ENCODE results near the gene PHYH.
"Not testable (repeated sequence)": the region's sequence is repeated elsewhere in the genome, so short reads cannot be mapped to it uniquely, and the experiment has no call there.

Gene PHYH

DNA sequence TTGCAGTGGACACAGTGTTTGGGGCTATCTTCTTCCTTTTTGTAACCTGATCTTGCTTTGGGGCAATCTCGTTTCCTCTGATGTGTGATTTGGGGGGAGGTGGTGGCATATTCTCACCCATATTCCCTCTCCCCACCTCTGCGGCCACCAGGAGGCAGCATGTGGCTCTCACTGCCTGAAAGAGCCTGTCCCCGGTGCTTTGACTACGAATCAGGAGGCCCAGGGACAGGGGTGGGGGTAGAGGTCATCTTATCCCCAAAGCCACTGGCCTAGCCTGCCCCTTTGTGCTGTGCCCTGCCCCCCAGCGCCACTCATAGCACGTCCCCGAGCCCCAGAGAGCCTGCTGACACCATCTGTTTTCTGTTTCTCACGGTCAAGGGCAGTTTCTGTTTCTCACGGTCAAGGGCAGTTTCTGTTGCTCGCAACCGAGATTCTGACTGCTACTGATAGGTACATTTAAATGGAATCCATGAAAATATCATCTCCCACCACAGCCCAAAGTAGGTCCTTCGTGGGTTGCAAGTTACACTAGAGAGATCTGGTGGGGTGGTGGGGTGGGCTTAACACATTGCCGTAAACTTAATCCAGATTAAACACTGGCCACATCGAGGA, 28.2 kb downstream of the PHYH start:
- no peak for DNase-seq (ENCODE audit: low read depth in 2 of 2)

GRCh38 chr10:13270877-13271551, 28.9 kb downstream of the PHYH start:
- DNase-seq (ENCODE audit: low read depth in 2 of 2): no peak

DNA sequence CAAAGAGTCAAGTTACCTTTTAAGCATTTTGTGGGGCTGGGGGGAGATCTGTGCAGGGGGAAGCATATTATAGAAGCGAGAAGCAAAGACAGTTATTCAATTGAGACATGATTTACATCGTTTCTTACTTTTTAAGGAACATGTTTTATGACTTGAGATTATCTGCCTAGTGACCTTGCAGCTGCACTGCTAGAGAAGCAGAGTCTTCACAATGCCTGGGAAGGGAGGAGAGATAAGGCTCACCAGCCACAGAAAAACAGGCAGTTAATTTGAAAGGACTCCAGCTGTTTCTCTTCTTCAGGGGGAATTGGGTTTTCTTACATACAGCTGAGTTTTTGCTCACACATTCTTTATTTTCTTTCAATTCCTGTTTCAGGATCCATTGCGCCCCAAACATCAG, 31.0 kb downstream of the PHYH start:
- no peak for DNase-seq (ENCODE audit: low read depth in 2 of 2)

GRCh38 chr10:13268310-13268709, 31.6 kb downstream of the PHYH start:
- no peak for DNase-seq (ENCODE audit: low read depth in 2 of 2)

DNA sequence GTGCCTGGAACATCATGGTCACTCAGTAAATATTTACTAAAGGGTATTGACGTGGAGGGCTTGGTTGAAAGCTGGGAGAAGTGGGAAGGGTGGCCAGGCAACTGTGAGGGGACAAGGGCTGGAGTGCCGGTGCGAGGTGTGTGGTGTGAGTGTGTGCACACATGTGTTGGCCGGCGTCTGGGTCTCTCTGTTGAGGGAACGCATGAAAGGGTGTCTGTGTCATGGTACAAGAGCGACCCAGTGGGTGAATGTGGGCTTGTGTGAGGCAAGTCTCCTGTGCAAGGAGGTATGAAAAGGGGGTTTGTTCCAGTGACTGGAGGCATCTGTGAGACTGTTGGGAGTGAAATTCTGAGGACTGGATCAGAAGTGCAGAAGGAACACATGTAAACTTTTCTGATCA, 36.3 kb downstream of the PHYH start:
- DNase-seq (ENCODE audit: low read depth in 2 of 2): no peak

GRCh38 chr10:13262433-13262832, 37.4 kb downstream of the PHYH start:
- DNase-seq (ENCODE audit: low read depth in 2 of 2): no peak

GRCh38 chr10:13257621-13258140, 42.2 kb downstream of the PHYH start:
- no peak for DNase-seq (ENCODE audit: low read depth in 2 of 2)

GRCh38 chr10:13256627-13257026, 43.2 kb downstream of the PHYH start:
- DNase-seq (ENCODE audit: low read depth in 2 of 2): no peak

- no peak for DNase-seq (ENCODE audit: low read depth in 2 of 2)
Measured at GRCh38 chr10:13253726-13254125, 46.1 kb downstream of the PHYH start.

- no peak for DNase-seq (ENCODE audit: low read depth in 2 of 2)
Measured at GRCh38 chr10:13247784-13248183, 52.1 kb downstream of the PHYH start.

- DNase-seq (ENCODE audit: low read depth in 2 of 2): no peak
Measured at GRCh38 chr10:13247246-13247645, 52.6 kb downstream of the PHYH start.

GRCh38 chr10:13242260-13242659, 57.6 kb downstream of the PHYH start:
- not testable (repeated sequence) for DNase-seq (ENCODE audit: low read depth in 2 of 2)

- no peak for DNase-seq (ENCODE audit: low read depth in 2 of 2)
Measured at GRCh38 chr10:13241613-13242012, 58.3 kb downstream of the PHYH start.

GRCh38 chr10:13239923-13240322, 59.9 kb downstream of the PHYH start:
- DNase-seq (ENCODE audit: low read depth in 2 of 2): no peak

- no peak for DNase-seq (ENCODE audit: low read depth in 2 of 2)
Measured at GRCh38 chr10:13238271-13239077, 61.4 kb downstream of the PHYH start.

- no peak for DNase-seq (ENCODE audit: low read depth in 2 of 2)
Measured at GRCh38 chr10:13236638-13237037, 63.2 kb downstream of the PHYH start.

DNA sequence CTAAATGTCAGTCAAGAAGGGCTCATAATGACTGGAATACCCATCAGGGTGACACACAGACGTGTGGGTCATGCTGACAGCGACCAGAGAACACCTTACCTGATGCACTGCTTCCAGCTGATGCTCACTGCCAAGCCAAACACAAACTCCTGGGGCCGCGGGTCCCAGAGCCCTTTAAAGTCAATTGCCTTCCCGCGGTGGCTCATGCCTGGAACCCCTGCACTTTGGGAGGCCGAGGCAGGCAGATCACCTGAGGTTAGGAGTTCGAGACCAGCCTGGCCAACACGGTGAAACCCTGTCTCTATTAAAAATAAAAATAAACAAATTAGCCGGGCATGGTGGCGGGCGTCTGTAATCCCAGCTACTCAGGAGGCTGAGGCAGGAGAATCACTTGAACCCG, 65.1 kb downstream of the PHYH start:
- not testable (repeated sequence) for DNase-seq (ENCODE audit: low read depth in 2 of 2)

GRCh38 chr10:13234172-13234571, 65.7 kb downstream of the PHYH start, which contains the start of gene UCMA:
UCMA (minus strand) TSS chr10:13234374; CDS start chr10:13234258, 116 bp downstream.
- no peak for DNase-seq (ENCODE audit: low read depth in 2 of 2)

GRCh38 chr10:13233358-13233757, 66.5 kb downstream of the PHYH start:
- no peak for DNase-seq (ENCODE audit: low read depth in 2 of 2)

- no peak for DNase-seq (ENCODE audit: low read depth in 2 of 2)
Measured at GRCh38 chr10:13231808-13232207, 68.1 kb downstream of the PHYH start.

DNA sequence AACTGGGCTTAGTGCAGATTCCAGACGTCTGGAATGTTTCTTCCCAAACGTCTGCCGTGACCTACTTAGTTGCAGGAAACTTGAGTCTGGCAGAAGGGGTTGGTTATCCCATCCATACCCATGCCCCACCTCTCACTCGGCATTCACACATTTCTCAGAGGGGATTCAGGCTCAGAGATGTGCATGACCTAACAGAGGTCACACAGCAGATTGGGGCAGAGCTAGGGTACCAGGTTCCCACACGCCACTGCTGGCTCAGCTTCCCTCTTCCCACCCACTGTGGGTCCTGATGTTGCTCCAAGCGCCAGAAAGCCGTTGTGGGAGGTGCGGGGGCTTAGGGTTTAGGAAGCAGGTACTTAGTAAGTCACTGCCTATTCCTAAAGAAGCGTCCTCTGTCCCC, 68.7 kb downstream of the PHYH start:
- DNase-seq (ENCODE audit: low read depth in 2 of 2): no peak

All from fibroblast of skin of left biceps (primary cell).